ENCODE measurements around the gene TSSK2.

- no peak for TF ChIP-seq CTCF (IDR thresholded peaks at IDR 0.05)
- TF ChIP-seq POLR2A (IDR thresholded peaks at IDR 0.05): no peak
These were observed 43.3 kb downstream of the TSSK2 start for GRCh38 chr22:19174106-19175025.

Measured in thyroid gland (tissue), 4 donors.